Measurements from ENCODE around the gene UQCC3.

Gene UQCC3

GRCh38 chr11:62689421-62690183 lies 18.1 kb downstream of the UQCC3 start, which contains the start of gene LRRN4CL:
TSS of gene LRRN4CL (minus strand) at chr11:62689530. CDS start at chr11:62688508, 1,022 bp downstream.
- TF ChIP-seq FOXP2 (optimal IDR thresholded peaks at IDR 0.05; ENCODE audit: borderline replicate concordance, extremely low read depth, extremely low read length, insufficient read depth) = no peak
- peak; percentile 80; the same call in 1 of the 2 replicates for TF ChIP-seq SIN3A (IDR thresholded peaks at IDR 0.05; ENCODE audit: borderline replicate concordance, insufficient read depth, low read length)

DNA sequence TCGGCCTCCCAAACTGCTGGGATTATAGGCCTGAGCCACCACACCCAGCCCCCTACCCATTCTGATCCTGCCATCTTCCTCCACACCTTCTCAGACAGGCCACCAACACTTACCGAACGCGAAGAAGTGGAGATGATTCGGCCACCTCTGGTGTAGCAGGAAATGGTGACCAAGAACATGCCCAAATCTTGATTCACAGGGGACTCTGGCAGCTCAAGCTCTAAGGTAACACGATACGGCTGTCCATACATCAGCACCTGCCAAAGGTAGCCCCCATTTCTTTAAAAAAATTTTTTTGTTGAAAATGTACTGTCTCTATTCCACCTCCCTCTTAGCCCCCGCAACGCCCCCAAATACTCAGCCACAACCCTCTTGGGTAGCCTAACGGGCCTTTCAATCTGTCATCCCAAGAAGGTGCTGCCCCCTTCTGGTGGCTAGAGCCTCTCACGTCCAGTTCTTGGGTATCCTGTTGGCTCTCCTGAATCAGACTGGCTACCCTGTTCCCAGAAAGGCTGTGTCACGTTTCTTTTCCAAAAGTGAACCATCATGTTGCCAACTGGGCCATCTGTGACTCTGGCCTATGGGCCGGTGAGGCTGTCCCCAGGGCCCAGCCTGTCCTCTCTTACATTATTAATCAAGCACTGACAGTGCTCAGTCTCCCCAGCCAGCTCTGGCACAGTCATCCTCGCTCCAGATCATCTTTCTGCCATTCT lies 23.1 kb downstream of the UQCC3 start:
- TF ChIP-seq POLR2AphosphoS5 (IDR thresholded peaks at IDR 0.05; ENCODE audit: low read depth, low read length) (no peak), SIN3A (IDR thresholded peaks at IDR 0.05; ENCODE audit: borderline replicate concordance, insufficient read depth, low read length) (no peak), REST (IDR thresholded peaks at IDR 0.05; ENCODE audit: insufficient read depth in 1 of 2, low read depth in 2 of 2, low read length in 2 of 2) (no peak), FOXP2 (optimal IDR thresholded peaks at IDR 0.05; ENCODE audit: borderline replicate concordance, extremely low read depth, extremely low read length, insufficient read depth) (no peak), TAF1 (IDR thresholded peaks at IDR 0.05; ENCODE audit: borderline replicate concordance, insufficient read depth, low read length) (no peak)

DNA sequence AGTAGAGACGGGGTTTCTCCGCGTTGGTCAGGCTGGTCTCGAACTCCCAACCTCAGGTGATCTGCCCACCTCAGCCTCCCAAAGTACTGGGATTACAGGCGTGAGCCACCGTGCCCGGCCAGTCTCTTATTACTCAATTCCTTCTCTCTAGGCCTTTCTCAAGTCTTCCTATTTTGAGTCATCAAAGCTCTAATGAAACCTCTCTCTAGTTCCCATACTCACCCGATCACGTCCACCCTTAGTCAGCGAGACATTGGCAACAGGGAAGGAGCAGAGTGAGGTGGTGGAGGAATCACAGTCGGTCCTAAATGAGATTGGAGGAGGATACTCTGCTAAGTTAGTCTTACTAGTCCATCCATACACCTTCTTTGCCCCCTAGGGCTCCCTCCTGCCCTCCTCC lies 30.8 kb downstream of the UQCC3 start:
- TF ChIP-seq TAF1 (IDR thresholded peaks at IDR 0.05; ENCODE audit: borderline replicate concordance, insufficient read depth, low read length) = no peak
- no peak for TF ChIP-seq REST (IDR thresholded peaks at IDR 0.05; ENCODE audit: insufficient read depth in 1 of 2, low read depth in 2 of 2, low read length in 2 of 2)

GRCh38 chr11:62705413-62705812 lies 33.9 kb downstream of the UQCC3 start:
- TF ChIP-seq FOXP2 (optimal IDR thresholded peaks at IDR 0.05; ENCODE audit: borderline replicate concordance, extremely low read depth, extremely low read length, insufficient read depth) = no peak
- TF ChIP-seq SIN3A (IDR thresholded peaks at IDR 0.05; ENCODE audit: borderline replicate concordance, insufficient read depth, low read length) = no peak
- TF ChIP-seq POLR2AphosphoS5 (IDR thresholded peaks at IDR 0.05; ENCODE audit: low read depth, low read length) = no peak
- no peak for TF ChIP-seq REST (IDR thresholded peaks at IDR 0.05; ENCODE audit: insufficient read depth in 1 of 2, low read depth in 2 of 2, low read length in 2 of 2)
- TF ChIP-seq TAF1 (IDR thresholded peaks at IDR 0.05; ENCODE audit: borderline replicate concordance, insufficient read depth, low read length) = no peak

- TF ChIP-seq FOXP2 (optimal IDR thresholded peaks at IDR 0.05; ENCODE audit: borderline replicate concordance, extremely low read depth, extremely low read length, insufficient read depth) (peak; percentile 36), POLR2AphosphoS5 (IDR thresholded peaks at IDR 0.05; ENCODE audit: low read depth, low read length) (peak; percentile 87; the same call in 1 of the 2 replicates), REST (IDR thresholded peaks at IDR 0.05; ENCODE audit: insufficient read depth in 1 of 2, low read depth in 2 of 2, low read length in 2 of 2) (no peak), SIN3A (IDR thresholded peaks at IDR 0.05; ENCODE audit: borderline replicate concordance, insufficient read depth, low read length) (peak; percentile 69; the same call in 1 of the 2 replicates), TAF1 (IDR thresholded peaks at IDR 0.05; ENCODE audit: borderline replicate concordance, insufficient read depth, low read length) (no peak)
Measured at GRCh38 chr11:62705880-62706849, 34.7 kb downstream of the UQCC3 start.

Data from PFSK-1 (cell line).